NT2/D1 (cell line): ENCODE data around the gene BCL2L1.

Source experiments
- SUZ12 ChIP-seq: IDR thresholded peaks from 2 replicates; pipeline ENCODE4 v1.6.1; 2011; ENCODE audit not compliant: insufficient read length, insufficient read depth; ENCODE audit errors: extremely low read depth
- YY1 ChIP-seq: IDR thresholded peaks from 2 replicates; pipeline ENCODE4 v1.6.1; 2011; ENCODE audit not compliant: insufficient read length, insufficient read depth
- ZNF274 ChIP-seq: IDR thresholded peaks from 2 replicates; pipeline ENCODE4 v1.6.1; 2011; ENCODE audit warnings: mild to moderate bottlenecking, low read depth, low read length

DNA sequence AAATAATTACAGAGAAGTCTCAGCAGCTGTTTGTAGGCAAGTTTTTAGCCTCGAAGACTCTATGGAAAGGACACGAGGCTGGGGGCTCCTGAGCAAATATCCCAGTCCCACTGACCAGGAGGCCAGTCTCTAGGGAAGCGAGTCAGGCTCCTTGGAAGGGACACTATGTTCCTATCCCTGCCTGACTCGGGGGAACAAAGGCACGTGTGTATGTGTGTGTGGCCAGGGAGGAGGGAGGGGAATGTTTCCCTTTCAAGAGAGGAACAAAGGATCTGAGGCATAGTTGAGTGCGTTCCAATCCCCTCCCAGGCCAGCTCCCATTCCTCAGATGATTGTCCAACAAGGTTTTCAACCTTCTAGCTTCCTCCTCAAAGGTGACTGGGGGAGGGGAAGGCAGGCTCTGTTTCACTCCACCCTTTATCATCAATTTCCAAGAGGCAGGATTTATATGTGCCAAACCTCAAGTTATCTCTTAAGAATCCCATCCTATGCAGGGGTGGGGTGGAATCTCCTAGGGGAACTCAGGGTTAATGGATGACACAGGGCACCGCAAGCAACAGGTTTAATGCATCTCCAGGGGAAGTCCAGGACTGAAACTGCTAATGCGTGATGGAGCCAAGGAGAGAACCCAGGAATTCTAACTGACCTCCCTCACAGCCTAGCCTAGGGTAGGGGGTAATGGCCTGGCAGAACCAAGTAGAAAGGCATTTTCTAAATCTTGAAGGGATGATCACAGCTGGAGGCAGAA lies 9.9 kb downstream of the BCL2L1 start:
- TF ChIP-seq SUZ12: no peak
- no peak for TF ChIP-seq ZNF274
- TF ChIP-seq YY1: no peak
